GM19239 (cell line): ENCODE data around the gene HIPK3.
"Not testable (repeated sequence)": the region's sequence is repeated elsewhere in the genome, so short reads cannot be mapped to it uniquely, and the experiment has no call there.

Source experiments
- DNase-seq: peaks from one replicate; pipeline ENCODE4 v3.0.0; 2011; ENCODE audit warnings: low spot score; ENCODE audit not compliant: insufficient read length
- FAIRE-seq: peaks from 2 replicates; lab custom pipeline; 2011; peaks lifted over from hg19 to GRCh38; lab: Jason Lieb, UNC

Gene HIPK3

GRCh38 chr11:33339247-33339646, 82.1 kb downstream of the HIPK3 start:
- FAIRE-seq: no peak
- DNase-seq: no peak

GRCh38 chr11:33344611-33345010, 87.4 kb downstream of the HIPK3 start:
- DNase-seq (no peak), FAIRE-seq (no peak)

GRCh38 chr11:33347490-33348125, 90.4 kb downstream of the HIPK3 start:
- peak; percentile 51 for FAIRE-seq

GRCh38 chr11:33350287-33350686, 93.1 kb downstream of the HIPK3 start:
- FAIRE-seq: no peak

More at GRCh38 chr11:33347490-33348125, 90.4 kb downstream of the HIPK3 start:
- DNase-seq: no peak

GRCh38 chr11:33358150-33358831, 101.1 kb downstream of the HIPK3 start:
- DNase-seq (no peak), FAIRE-seq (no peak)

More at GRCh38 chr11:33350287-33350686, 93.1 kb downstream of the HIPK3 start:
- no peak for DNase-seq

- FAIRE-seq (no peak), DNase-seq (no peak)
Observed at GRCh38 chr11:33360642-33361041, 103.5 kb downstream of the HIPK3 start.

- peak; percentile 76 for FAIRE-seq
Observed at GRCh38 chr11:33362051-33362910, 105.1 kb downstream of the HIPK3 start.

GRCh38 chr11:33366918-33367317, 109.7 kb downstream of the HIPK3 start:
- FAIRE-seq (no peak), DNase-seq (no peak)

More at GRCh38 chr11:33362051-33362910, 105.1 kb downstream of the HIPK3 start:
- no peak for DNase-seq

- FAIRE-seq, DNase-seq: not testable (repeated sequence)
Observed at GRCh38 chr11:33368475-33368874, 111.3 kb downstream of the HIPK3 start.

GRCh38 chr11:33368931-33369330, 111.8 kb downstream of the HIPK3 start:
- no peak for FAIRE-seq
- DNase-seq: no peak

GRCh38 chr11:33373636-33374035, 116.5 kb downstream of the HIPK3 start:
- FAIRE-seq (no peak), DNase-seq (no peak)

- FAIRE-seq (no peak), DNase-seq (no peak)
Observed at GRCh38 chr11:33375236-33375635, 118.1 kb downstream of the HIPK3 start.

- no peak for DNase-seq
- FAIRE-seq: no peak
Observed at GRCh38 chr11:33375688-33376311, 118.6 kb downstream of the HIPK3 start, which contains the start of gene KIAA1549L. Gene KIAA1549L (plus strand): TSS chr11:33376108.

GRCh38 chr11:33376331-33377310, 119.4 kb downstream of the HIPK3 start:
- no peak for DNase-seq
- FAIRE-seq: no peak

GRCh38 chr11:33377412-33378370, 120.5 kb downstream of the HIPK3 start:
- FAIRE-seq: no peak
- no peak for DNase-seq

GRCh38 chr11:33379947-33380346, 122.8 kb downstream of the HIPK3 start:
- FAIRE-seq (no peak), DNase-seq (no peak)

- DNase-seq: no peak
- no peak for FAIRE-seq
Observed at GRCh38 chr11:33383075-33383919, 126.1 kb downstream of the HIPK3 start.
